Liver (tissue), 9 donors: ENCODE results near the gene RAB34. TPM values are rescaled to one million over a fixed set of nuclear protein-coding genes. Genes with fewer than 3 reads are reported as not detected.
"Not testable (repeated sequence)": the region's sequence is repeated elsewhere in the genome, so short reads cannot be mapped to it uniquely, and the experiment has no call there.

Experiments
- DNase-seq: peaks from one replicate; pipeline ENCODE4 v3.0.0-alpha.2; 2017; ENCODE audit warnings: low spot score
- H3K27ac ChIP-seq, 2 donors: one replicate each; pipeline ENCODE4 v1.7.0; 2013; ENCODE audit warnings: inconsistent platforms in 2 of 2, low read length in 2 of 2, control low read depth in 1 of 2, low read depth in 1 of 2, mild to moderate bottlenecking in 1 of 2
- H3K27me3 ChIP-seq, 4 donors: one replicate each; pipeline versions ENCODE4 v1.6.1 to v1.7.0; 2013; ENCODE audit warnings: low read length in 3 of 4, inconsistent platforms in 1 of 4, mild to moderate bottlenecking in 1 of 4, moderate library complexity in 1 of 4; ENCODE audit not compliant: control insufficient read depth in 4 of 4, insufficient read depth in 4 of 4
- H3K36me3 ChIP-seq, 4 donors: one replicate each; pipeline versions ENCODE4 v1.6.1 to v1.7.0; 2013; ENCODE audit warnings: low read length in 3 of 4, mild to moderate bottlenecking in 3 of 4, low read depth in 1 of 4, moderate library complexity in 1 of 4; ENCODE audit not compliant: control insufficient read depth in 4 of 4, insufficient read depth in 3 of 4
- H3K4me1 ChIP-seq, 4 donors: one replicate each; pipeline versions ENCODE4 v1.6.1 to v1.7.0; 2013; ENCODE audit warnings: low read length in 3 of 4, mild to moderate bottlenecking in 3 of 4, moderate library complexity in 1 of 4; ENCODE audit not compliant: control insufficient read depth in 4 of 4, insufficient read depth in 4 of 4
- H3K4me3 ChIP-seq, 3 donors: one replicate each; pipeline versions ENCODE4 v1.6.1 to v1.7.0; 2013; ENCODE audit warnings: low read length in 3 of 3, control low read depth in 1 of 3, low read depth in 1 of 3, mild to moderate bottlenecking in 1 of 3
- H3K9ac ChIP-seq, 2 donors: one replicate each; pipeline ENCODE4 v1.7.0; 2013; ENCODE audit warnings: low read length in 2 of 2, mild to moderate bottlenecking in 2 of 2, moderate library complexity in 2 of 2, control low read depth in 1 of 2, low read depth in 1 of 2
- H3K9me3 ChIP-seq, 4 donors: one replicate each; pipeline versions ENCODE4 v1.6.1 to v1.7.0; 2013; ENCODE audit warnings: low read length in 3 of 4; ENCODE audit not compliant: control insufficient read depth in 4 of 4
- FOXA1 ChIP-seq: IDR thresholded peaks from 2 replicates; pipeline ENCODE4 v1.6.1; 2016; ENCODE audit warnings: antibody characterized with exemption
- FOXA2 ChIP-seq: IDR thresholded peaks from 2 replicates; pipeline ENCODE4 v1.6.1; 2016; ENCODE audit warnings: antibody characterized with exemption
- GABPA ChIP-seq, 2 donors: IDR thresholded peaks in 1 of 2; conservative IDR thresholded peaks in 1 of 2; 2 replicates each; pipeline ENCODE4 v1.6.1; 2016; ENCODE audit warnings: antibody characterized with exemption in 2 of 2, mild to moderate bottlenecking in 1 of 2, moderate library complexity in 1 of 2
- HNF4A ChIP-seq, 2 donors: conservative IDR thresholded peaks; 2 replicates each; pipeline ENCODE4 v1.6.1; 2016; ENCODE audit warnings: antibody characterized with exemption in 2 of 2, mild to moderate bottlenecking in 2 of 2
- HNF4G ChIP-seq: IDR thresholded peaks from 2 replicates; pipeline ENCODE4 v1.6.1; 2016; ENCODE audit warnings: antibody characterized with exemption
- JUND ChIP-seq, 2 donors: IDR thresholded peaks; 2 replicates each; pipeline ENCODE4 v1.6.1; 2016; ENCODE audit warnings: antibody characterized with exemption in 2 of 2
- NR2F2 ChIP-seq: IDR thresholded peaks from 2 replicates; pipeline ENCODE4 v1.6.1; 2016; ENCODE audit warnings: antibody characterized with exemption
- RAD21 ChIP-seq, 2 donors: IDR thresholded peaks; 2 replicates each; pipeline ENCODE4 v1.6.1; 2016; ENCODE audit warnings: antibody characterized with exemption in 2 of 2, mild to moderate bottlenecking in 2 of 2
- RXRA ChIP-seq, 2 donors: IDR thresholded peaks; 2 replicates each; pipeline ENCODE4 v1.6.1; 2017 to 2018; ENCODE audit warnings: antibody characterized with exemption in 2 of 2, mild to moderate bottlenecking in 1 of 2
- TAF1 ChIP-seq: conservative IDR thresholded peaks from 2 replicates; pipeline ENCODE4 v1.6.1; 2016; ENCODE audit warnings: antibody characterized with exemption, mild to moderate bottlenecking
- WGBS: extraction: QIAGEN DNeasy Blood & Tissue Kit; methylation state at CpG from one replicate; pipeline ENCODE4 v1.1.7; 2013; 5-methylcytosine and 5-hydroxymethylcytosine counted together
- polyA plus RNA-seq, 2 donors: library from polyadenylated mRNA; stranded (reverse) in 1 of 2; unstranded in 1 of 2; fragments of 200-250 nt in 1 of 2; fragments of >200 nt in 1 of 2; fragmentation: Nextera tagmentation in 1 of 2; extraction: Ambion mirVana in 1 of 2; gene quantifications; one replicate each; pipeline versions ENCODE4 v1.2.1 to v1.2.3, GENCODE V29; 2013 to 2015
- total RNA-seq, 2 donors: library from RNA; depleted of rRNA; stranded (reverse); fragments of >200 nt; gene quantifications; one replicate each; pipeline ENCODE4 v1.2.3, GENCODE V29; 2014
- TF ChIP-seq, protein P1 (sequence below): IDR thresholded peaks from 2 replicates; pipeline ENCODE4 v1.6.1; 2016; ENCODE audit warnings: antibody characterized with exemption, mild to moderate bottlenecking
- TF ChIP-seq, protein P2 (sequence below): IDR thresholded peaks from 2 replicates; pipeline ENCODE4 v1.6.1; 2016; ENCODE audit warnings: antibody characterized with exemption
- TF ChIP-seq, protein P3 (sequence below): IDR thresholded peaks from 2 replicates; pipeline ENCODE4 v1.6.1; 2016; ENCODE audit warnings: antibody characterized with exemption
- TF ChIP-seq, protein P4 (sequence below): fragments of 150-350 bp; IDR thresholded peaks from 2 replicates; pipeline ENCODE4 v1.5.1; 2017; ENCODE audit warnings: improper control_type of control experiment, low read depth, low read length; ENCODE audit not compliant: missing input control
- donor health status: healthy.
- donor health status: healthy.
- donor health status: healthy.
- donor health status: healthy.
- donor health status: healthy.

RAB34 gene
- total and polyA plus RNA-seq, 4 donors: 4.5 to 14.3 (median 7.6) TPM

DNA sequence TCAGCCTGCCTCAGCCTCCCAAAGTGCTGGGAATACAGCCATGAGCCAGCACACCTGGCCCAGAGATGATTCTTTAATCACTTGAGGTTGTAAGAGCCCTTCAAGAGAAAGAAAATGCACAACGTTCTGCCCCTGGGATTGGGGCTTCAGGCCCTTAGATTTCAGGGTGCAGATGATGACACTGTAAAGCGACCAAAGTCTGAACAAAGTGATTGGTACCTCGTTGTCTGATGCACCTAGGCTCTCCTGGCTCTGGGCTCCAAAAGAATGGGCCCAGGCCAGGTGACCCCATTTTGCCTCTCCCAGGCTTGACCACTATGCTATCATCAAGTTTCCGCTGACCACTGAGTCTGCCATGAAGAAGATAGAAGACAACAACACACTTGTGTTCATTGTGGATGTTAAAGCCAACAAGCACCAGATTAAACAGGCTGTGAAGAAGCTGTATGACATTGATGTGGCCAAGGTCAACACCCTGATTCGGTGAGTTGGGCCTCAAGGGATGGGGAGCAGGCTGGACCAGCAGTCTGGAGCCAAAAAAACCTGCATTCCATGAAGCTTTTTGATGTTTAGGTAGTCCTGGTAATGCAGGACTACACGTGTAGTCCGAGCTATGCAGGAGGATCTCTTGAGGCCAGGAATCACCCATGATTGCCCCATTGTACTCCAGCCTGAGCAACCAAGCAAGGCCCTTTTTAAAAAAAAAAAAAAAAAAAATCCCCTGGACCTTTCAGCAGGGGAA, 4.9 kb upstream of the RAB34 start:
- H3K36me3 ChIP-seq: peaks cover 10 to 28% (median 22%) of the 10 kb centered on the region in 4 donors
- no peaks in the 10 kb centered on the region for H3K27me3 ChIP-seq
- TF ChIP-seq GABPA (IDR thresholded peaks at IDR 0.05 in 1 of 2, conservative IDR thresholded peaks at IDR 0.05 in 1 of 2) (no peak), JUND (IDR thresholded peaks at IDR 0.05) (no peak), FOXA2 (no peak), RXRA (IDR thresholded peaks at IDR 0.05) (no peak), TAF1 (no peak), NR2F2 (no peak), HNF4A (conservative IDR thresholded peaks at IDR 0.05) (no peak)
- TF ChIP-seq, protein P1, sequence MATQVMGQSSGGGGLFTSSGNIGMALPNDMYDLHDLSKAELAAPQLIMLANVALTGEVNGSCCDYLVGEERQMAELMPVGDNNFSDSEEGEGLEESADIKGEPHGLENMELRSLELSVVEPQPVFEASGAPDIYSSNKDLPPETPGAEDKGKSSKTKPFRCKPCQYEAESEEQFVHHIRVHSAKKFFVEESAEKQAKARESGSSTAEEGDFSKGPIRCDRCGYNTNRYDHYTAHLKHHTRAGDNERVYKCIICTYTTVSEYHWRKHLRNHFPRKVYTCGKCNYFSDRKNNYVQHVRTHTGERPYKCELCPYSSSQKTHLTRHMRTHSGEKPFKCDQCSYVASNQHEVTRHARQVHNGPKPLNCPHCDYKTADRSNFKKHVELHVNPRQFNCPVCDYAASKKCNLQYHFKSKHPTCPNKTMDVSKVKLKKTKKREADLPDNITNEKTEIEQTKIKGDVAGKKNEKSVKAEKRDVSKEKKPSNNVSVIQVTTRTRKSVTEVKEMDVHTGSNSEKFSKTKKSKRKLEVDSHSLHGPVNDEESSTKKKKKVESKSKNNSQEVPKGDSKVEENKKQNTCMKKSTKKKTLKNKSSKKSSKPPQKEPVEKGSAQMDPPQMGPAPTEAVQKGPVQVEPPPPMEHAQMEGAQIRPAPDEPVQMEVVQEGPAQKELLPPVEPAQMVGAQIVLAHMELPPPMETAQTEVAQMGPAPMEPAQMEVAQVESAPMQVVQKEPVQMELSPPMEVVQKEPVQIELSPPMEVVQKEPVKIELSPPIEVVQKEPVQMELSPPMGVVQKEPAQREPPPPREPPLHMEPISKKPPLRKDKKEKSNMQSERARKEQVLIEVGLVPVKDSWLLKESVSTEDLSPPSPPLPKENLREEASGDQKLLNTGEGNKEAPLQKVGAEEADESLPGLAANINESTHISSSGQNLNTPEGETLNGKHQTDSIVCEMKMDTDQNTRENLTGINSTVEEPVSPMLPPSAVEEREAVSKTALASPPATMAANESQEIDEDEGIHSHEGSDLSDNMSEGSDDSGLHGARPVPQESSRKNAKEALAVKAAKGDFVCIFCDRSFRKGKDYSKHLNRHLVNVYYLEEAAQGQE: no peak
- TF ChIP-seq, protein P2, sequence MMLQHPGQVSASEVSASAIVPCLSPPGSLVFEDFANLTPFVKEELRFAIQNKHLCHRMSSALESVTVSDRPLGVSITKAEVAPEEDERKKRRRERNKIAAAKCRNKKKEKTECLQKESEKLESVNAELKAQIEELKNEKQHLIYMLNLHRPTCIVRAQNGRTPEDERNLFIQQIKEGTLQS: no peak
- TF ChIP-seq, protein P3, sequence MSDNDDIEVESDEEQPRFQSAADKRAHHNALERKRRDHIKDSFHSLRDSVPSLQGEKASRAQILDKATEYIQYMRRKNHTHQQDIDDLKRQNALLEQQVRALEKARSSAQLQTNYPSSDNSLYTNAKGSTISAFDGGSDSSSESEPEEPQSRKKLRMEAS: no peak
- peaks cover 6 to 45% (median 30%) of the 10 kb centered on the region in 4 donors for H3K4me1 ChIP-seq
- no peak overlapping the region for H3K4me3 ChIP-seq
- no peaks in the 10 kb centered on the region for H3K9me3 ChIP-seq
- no peak overlapping the region for H3K9ac ChIP-seq
- no peak overlapping the region for H3K27ac ChIP-seq
- 77% methylated on average over 7 of the region's 7 CpGs for WGBS
- DNase-seq: no peak

DNA sequence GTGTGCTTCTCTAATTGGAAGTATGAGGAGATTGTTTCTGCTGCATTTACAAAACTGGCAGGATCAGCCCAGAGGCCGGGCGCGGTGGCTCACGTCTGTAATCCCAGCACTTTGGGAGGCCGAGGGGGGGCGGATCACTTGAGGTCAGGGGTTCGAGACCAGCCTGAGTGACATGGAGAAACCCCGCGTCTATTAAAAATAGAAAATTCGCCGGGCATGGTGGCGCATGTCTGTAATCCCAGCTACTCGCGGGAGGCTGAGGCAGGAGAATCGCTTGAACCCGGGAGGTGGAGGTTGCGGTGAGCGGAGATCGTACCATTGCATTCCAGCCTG, 3.3 kb upstream of the RAB34 start:
- H3K27ac ChIP-seq: peak overlapping the region in 1 of 2 donors; percentile 83
- peak overlapping the region; percentile 78 to 99 (median 97) for H3K4me3 ChIP-seq
- WGBS: 50% methylated on average over 19 of the region's 19 CpGs
- not testable (repeated sequence) for DNase-seq, H3K9me3 ChIP-seq, H3K27me3 ChIP-seq
- peaks cover 10 to 28% (median 22%) of the 10 kb centered on the region in 4 donors for H3K36me3 ChIP-seq
- peaks cover 7 to 38% (median 25%) of the 10 kb centered on the region in 4 donors for H3K4me1 ChIP-seq
- peak overlapping the region; percentile 89 to 97 for H3K9ac ChIP-seq

DNA sequence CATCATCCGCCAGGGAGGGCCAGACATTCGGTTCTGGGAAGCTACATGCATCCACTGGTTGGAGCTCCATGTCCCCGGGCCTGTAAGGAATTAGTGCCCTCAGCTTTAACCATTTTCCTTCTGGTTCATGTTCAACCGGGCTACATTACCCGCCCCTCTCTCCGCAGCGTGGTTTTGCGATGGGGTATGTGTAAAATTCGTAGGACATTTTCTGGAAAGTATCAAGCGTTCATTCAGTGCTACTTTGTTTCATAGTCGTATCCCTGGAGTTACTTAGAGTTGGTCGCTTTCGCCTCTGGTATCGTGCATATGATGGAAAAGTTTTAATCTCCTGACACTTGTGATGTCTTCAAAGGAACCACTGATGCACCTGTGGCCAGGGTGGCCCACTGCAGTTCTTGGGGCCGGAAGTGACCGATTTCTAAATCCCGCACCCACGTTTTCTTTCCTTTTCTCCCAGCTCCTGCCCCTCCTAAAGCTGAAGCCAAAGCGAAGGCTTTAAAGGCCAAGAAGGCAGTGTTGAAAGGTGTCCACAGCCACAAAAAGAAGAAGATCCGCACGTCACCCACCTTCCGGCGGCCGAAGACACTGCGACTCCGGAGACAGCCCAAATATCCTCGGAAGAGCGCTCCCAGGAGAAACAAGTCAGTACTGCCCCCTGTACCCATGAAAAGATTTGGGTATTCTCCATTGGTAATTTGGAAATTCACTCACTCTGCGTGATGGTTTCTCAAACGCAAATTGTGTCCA, 2.8 kb upstream of the RAB34 start:
- peaks cover 10 to 28% (median 22%) of the 10 kb centered on the region in 4 donors for H3K36me3 ChIP-seq

More for the DNA sequence above, 2.8 kb upstream of the RAB34 start:
- Histone ChIP-seq H3K27ac (peak overlapping the region; percentile 83 to 91), H3K9ac (peak overlapping the region; percentile 89 to 97), H3K27me3 (no peaks in the 10 kb centered on the region), H3K4me1 (peaks cover 7 to 33% (median 22%) of the 10 kb centered on the region in 4 donors), H3K4me3 (peak overlapping the region; percentile 78 to 99 (median 97)), H3K9me3 (no peaks in the 10 kb centered on the region)
- DNase-seq: no peak
- 5% methylated on average over 28 of the region's 30 CpGs for WGBS
- TF ChIP-seq RAD21 (IDR thresholded peaks at IDR 0.05) (peak in 1 of 2 donors; percentile 2), FOXA1 (no peak), HNF4G (no peak)
- TF ChIP-seq, protein P4, sequence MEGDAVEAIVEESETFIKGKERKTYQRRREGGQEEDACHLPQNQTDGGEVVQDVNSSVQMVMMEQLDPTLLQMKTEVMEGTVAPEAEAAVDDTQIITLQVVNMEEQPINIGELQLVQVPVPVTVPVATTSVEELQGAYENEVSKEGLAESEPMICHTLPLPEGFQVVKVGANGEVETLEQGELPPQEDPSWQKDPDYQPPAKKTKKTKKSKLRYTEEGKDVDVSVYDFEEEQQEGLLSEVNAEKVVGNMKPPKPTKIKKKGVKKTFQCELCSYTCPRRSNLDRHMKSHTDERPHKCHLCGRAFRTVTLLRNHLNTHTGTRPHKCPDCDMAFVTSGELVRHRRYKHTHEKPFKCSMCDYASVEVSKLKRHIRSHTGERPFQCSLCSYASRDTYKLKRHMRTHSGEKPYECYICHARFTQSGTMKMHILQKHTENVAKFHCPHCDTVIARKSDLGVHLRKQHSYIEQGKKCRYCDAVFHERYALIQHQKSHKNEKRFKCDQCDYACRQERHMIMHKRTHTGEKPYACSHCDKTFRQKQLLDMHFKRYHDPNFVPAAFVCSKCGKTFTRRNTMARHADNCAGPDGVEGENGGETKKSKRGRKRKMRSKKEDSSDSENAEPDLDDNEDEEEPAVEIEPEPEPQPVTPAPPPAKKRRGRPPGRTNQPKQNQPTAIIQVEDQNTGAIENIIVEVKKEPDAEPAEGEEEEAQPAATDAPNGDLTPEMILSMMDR: no peak
